Panc1 (cell line): ENCODE results near the gene VPS18. TPM values are rescaled to one million over a fixed set of nuclear protein-coding genes. Genes with fewer than 3 reads are reported as not detected.

Experiments used
- ATAC-seq: fragments of 200-7000 bp; cut with Tn5 transposase; 2 replicates; pipeline ENCODE4 v1.9.1; 2020; ENCODE audit warnings: mild to moderate bottlenecking, moderate library complexity
- BruUV-seq: library from RNA; stranded (reverse); fragments of 400-500 nt; replicated peaks from 2 replicates; lab custom pipeline; 2021; lab: Mats Ljungman, UMichigan
- CTCF ChIA-PET: fragments of 300-600 bp; sonication (Branson Sonifier 250); formaldehyde crosslinking; loops from one replicate; lab custom pipeline; 2022; ENCODE audit warnings: antibody characterized with exemption; lab: Charles Lee
- POLR2A ChIA-PET: fragments of 300-600 bp; sonication (Branson Sonifier 250); formaldehyde crosslinking; loops from one replicate; lab custom pipeline; 2022; ENCODE audit warnings: antibody characterized with exemption; lab: Charles Lee
- DNase-seq: peaks from one replicate; pipeline ENCODE4 v3.0.0-alpha.2; 2010; ENCODE audit warnings: low read depth, low spot score
- H3K27ac ChIP-seq: 2 replicates; pipeline ENCODE4 v1.5.1; 2011; ENCODE audit warnings: mild to moderate bottlenecking, low read length, inconsistent platforms
- H3K27me3 ChIP-seq: fragments of 200-500 bp; sonication (Bioruptor generic); 2 replicates; pipeline ENCODE4 v1.6.0; 2014; ENCODE audit warnings: low read length, inconsistent platforms; ENCODE audit not compliant: control insufficient read depth, insufficient read depth
- H3K36me3 ChIP-seq: fragments of 200-500 bp; sonication (Bioruptor generic); 2 replicates; pipeline ENCODE4 v1.5.1; 2014; ENCODE audit warnings: inconsistent platforms, mild to moderate bottlenecking, low read length, moderate library complexity; ENCODE audit not compliant: control insufficient read depth, insufficient read depth
- H3K4me1 ChIP-seq: 2 replicates; pipeline ENCODE4 v1.5.1; 2011; ENCODE audit warnings: inconsistent platforms, mild to moderate bottlenecking, low read length, moderate library complexity; ENCODE audit not compliant: control insufficient read depth, insufficient read depth
- H3K4me3 ChIP-seq, 2 experiments: 2 replicates each; pipeline ENCODE4 v1.5.1; 2011 to 2012; ENCODE audit warnings: low read depth in 2 of 2, low read length in 2 of 2, mild to moderate bottlenecking in 2 of 2, inconsistent platforms in 1 of 2, moderate library complexity in 1 of 2
- H3K9me3 ChIP-seq: fragments of 200-500 bp; sonication (Bioruptor generic); 2 replicates; pipeline ENCODE4 v1.5.1; 2014; ENCODE audit warnings: low read depth, mild to moderate bottlenecking, inconsistent platforms, low read length, moderate library complexity; ENCODE audit not compliant: control insufficient read depth, insufficient read depth
- CTCF ChIP-seq: fragments of 450-650 bp; IDR thresholded peaks from 2 replicates; pipeline ENCODE4 v1.5.1; 2017; ENCODE audit warnings: mild to moderate bottlenecking
- POLR2AphosphoS5 ChIP-seq: IDR thresholded peaks from 2 replicates; pipeline ENCODE4 v1.6.1; 2012; ENCODE audit warnings: mild to moderate bottlenecking, low read depth, low read length, moderate library complexity
- REST ChIP-seq, 2 experiments: IDR thresholded peaks; 2 replicates each; pipeline ENCODE4 v1.6.1; 2011 to 2012; ENCODE audit warnings: low read depth in 2 of 2, control low read depth in 1 of 2, low read length in 1 of 2, mild to moderate bottlenecking in 1 of 2, moderate library complexity in 1 of 2; ENCODE audit not compliant: insufficient read depth in 1 of 2
- SIN3A ChIP-seq: IDR thresholded peaks from 2 replicates; pipeline ENCODE4 v1.6.1; 2012; ENCODE audit warnings: low read depth, mild to moderate bottlenecking, low read length, moderate library complexity, borderline replicate concordance; ENCODE audit not compliant: insufficient read depth
- TCF7L2 ChIP-seq: IDR thresholded peaks from 2 replicates; pipeline ENCODE4 v1.6.1; 2011; ENCODE audit warnings: mild to moderate bottlenecking, low read depth, low read length, inconsistent platforms
- in situ Hi-C: cut with HindIII; loops from 2 replicates; pipeline ENCODE4 v1.10.0; 2016; ENCODE audit warnings: low sequenced_read_pairs, low pct_unique_long_range_greater_than_20kb
- intact Hi-C: fragments of 100-400 bp; cut with micrococcal nuclease; formaldehyde crosslinking; loops from one replicate; pipeline ENCODE4 v1.10.0; 2022; ENCODE audit not compliant: unreplicated experiment
- total RNA-seq: library from RNA; stranded (reverse); gene quantifications from one replicate; pipeline ENCODE4 v1.2.1, GENCODE V29; 2021; ENCODE audit not compliant: unreplicated experiment

VPS18 gene
- total RNA-seq, 1 experiment from 2014 or later: 46.7 TPM

DNA sequence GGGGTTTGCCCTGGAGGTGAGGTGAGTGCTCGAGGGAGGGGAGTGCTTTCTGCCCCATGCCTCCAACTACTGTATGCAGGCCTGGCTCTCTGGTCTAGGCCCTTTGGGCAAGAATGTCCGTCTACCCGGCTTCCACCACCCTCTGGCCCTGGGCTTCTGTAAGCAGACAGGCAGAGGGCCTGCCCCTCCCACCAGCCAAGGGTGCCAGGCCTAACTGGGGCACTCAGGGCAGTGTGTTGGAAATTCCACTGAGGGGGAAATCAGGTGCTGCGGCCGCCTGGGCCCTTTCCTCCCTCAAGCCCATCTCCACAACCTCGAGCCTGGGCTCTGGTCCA, 44.3 kb downstream of the VPS18 start:
- Histone ChIP-seq H3K27me3 (no peaks in the 10 kb centered on the region), H3K9me3 (no peaks in the 10 kb centered on the region), H3K4me3 (no peak overlapping the region), H3K36me3 (no peaks in the 10 kb centered on the region), H3K4me1 (peaks cover 19% of the 10 kb centered on the region), H3K27ac (no peak overlapping the region)
- no peak for ATAC-seq
- in situ Hi-C loops (no loop called here), intact Hi-C loops (no loop called here)
- no peak for DNase-seq
- ChIA-PET CTCF (no interaction called here), POLR2A (interaction anchor here (0.5 kb wide), 1 partner anchor 69 kb away, joined by 3 read pairs; no protein-coding TSS in a partner anchor)
- BruUV-seq: no TSS peak
- no peak for TF ChIP-seq POLR2AphosphoS5
- no peak for TF ChIP-seq SIN3A

DNA sequence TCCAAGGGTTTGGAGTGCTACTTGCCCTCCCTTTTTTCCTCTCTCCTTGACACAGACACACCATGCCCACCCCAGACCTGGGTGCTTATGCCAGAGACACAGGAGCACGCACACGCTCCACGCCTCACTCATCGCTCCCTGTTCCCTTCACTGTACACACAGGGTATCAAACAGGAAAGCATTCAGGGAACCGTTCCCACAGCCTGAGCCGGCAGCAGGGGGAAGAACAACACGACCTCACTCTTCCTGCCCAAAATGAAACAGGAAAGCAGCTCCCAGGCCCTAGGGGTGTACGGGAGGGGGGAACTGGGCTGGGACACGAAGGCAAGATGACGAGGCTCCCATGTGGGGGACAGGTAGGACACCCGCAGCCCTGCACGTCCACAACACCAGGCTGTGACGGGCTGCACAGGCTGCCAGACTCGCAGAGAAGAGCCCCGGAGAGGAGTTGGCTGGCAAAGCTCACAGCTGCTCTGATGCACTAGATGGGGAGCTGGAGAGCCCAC, 46.1 kb downstream of the VPS18 start:
- intact Hi-C loops (loop anchor here (10.0 kb wide), 1 partner anchor 244 kb away; no protein-coding TSS in a partner anchor), in situ Hi-C loops (no loop called here)
- no peak overlapping the region for H3K27ac ChIP-seq
- no peak for ATAC-seq
- POLR2A ChIA-PET: no interaction called here
- no peaks in the 10 kb centered on the region for H3K27me3 ChIP-seq
- CTCF ChIA-PET: interaction anchor here (1.2 kb wide), 1 partner anchor 10 kb away, joined by 3 read pairs; no protein-coding TSS in a partner anchor
- DNase-seq: no peak
- no peaks in the 10 kb centered on the region for H3K9me3 ChIP-seq
- H3K4me3 ChIP-seq: no peak overlapping the region
- no peaks in the 10 kb centered on the region for H3K36me3 ChIP-seq
- BruUV-seq: no TSS peak
- peaks cover 19% of the 10 kb centered on the region for H3K4me1 ChIP-seq
- TF ChIP-seq TCF7L2: no peak
- TF ChIP-seq REST (IDR thresholded peaks at IDR 0.05; ENCODE audit: insufficient read depth in 1 of 2, low read depth in 2 of 2, low read length in 1 of 2): no peak
- no peak for TF ChIP-seq POLR2AphosphoS5
- no peak for TF ChIP-seq SIN3A
- TF ChIP-seq CTCF: no peak

DNA sequence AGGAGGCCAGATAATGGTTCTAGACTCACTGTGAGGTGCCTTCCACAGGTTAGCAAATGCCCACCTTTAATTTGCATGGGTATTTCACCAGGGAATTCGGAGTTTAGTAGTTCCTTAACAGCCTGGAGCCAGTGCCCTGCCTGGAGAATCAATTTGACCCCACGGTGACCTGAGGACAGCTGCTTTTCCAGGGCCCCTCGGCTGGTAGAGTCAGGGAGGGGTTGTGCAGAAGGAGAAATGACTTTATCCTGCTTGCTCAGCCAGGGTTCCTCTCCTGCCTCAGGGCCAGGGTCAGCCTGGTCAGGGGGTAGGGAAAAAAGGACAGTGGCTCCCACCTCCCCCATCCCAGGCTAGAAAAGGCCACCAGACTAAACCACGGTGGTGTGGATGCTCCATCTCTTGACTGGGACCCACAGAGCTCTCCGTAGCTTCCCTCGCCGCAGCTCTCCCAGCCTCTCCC, 46.8 kb downstream of the VPS18 start:
- DNase-seq (no peak), ATAC-seq (no peak; the same call in 1 of the 2 replicates)
- Histone ChIP-seq H3K9me3 (no peaks in the 10 kb centered on the region), H3K27me3 (no peaks in the 10 kb centered on the region), H3K36me3 (no peaks in the 10 kb centered on the region), H3K27ac (peak overlapping the region; percentile 76), H3K4me3 (peak overlapping the region; percentile 50 to 51), H3K4me1 (peaks cover 19% of the 10 kb centered on the region)
- intact Hi-C loops (loop anchor here (10.0 kb wide), 1 partner anchor 244 kb away; no protein-coding TSS in a partner anchor), in situ Hi-C loops (no loop called here)
- ChIA-PET POLR2A (interaction anchor here (0.6 kb wide), 1 partner anchor 40 kb away, joined by 5 read pairs; no protein-coding TSS in a partner anchor), CTCF (interaction anchor here (0.6 to 1.6 kb wide), 7 partner anchors 11 to 175 kb away, joined by 3 to 8 read pairs (median 3); partner anchors contain the start of gene INO80)
- TF ChIP-seq POLR2AphosphoS5: no peak
- TF ChIP-seq CTCF: no peak
- no TSS peak for BruUV-seq
